Nephron (organoid): Measurements from ENCODE around the gene VAV2.
A peak's percentile ranks its signal among the peaks of the same experiment; 100 is the strongest.

ENCODE experiments used
- H3K27ac Mint-ChIP-seq, 3 experiments: 2 replicates each; pipeline ENCODE4 v1.8.0; 2020; ENCODE audit warnings: mixed read lengths in 3 of 3, mild to moderate bottlenecking in 2 of 3, moderate library complexity in 1 of 3
- H3K27me3 Mint-ChIP-seq: 2 replicates; pipeline ENCODE4 v1.8.0; 2021; ENCODE audit warnings: low read depth, mild to moderate bottlenecking, moderate library complexity, mixed read lengths
- H3K36me3 Mint-ChIP-seq: 2 replicates; pipeline ENCODE4 v1.8.0; 2020; ENCODE audit warnings: low read depth, mixed read lengths
- H3K4me1 Mint-ChIP-seq: 2 replicates; pipeline ENCODE4 v1.8.0; 2020; ENCODE audit warnings: mixed read lengths
- H3K4me3 Mint-ChIP-seq, 3 experiments: 2 replicates each; pipeline ENCODE4 v1.8.0; 2020; ENCODE audit warnings: mild to moderate bottlenecking in 3 of 3, mixed read lengths in 3 of 3, moderate library complexity in 2 of 3
- H3K9me3 Mint-ChIP-seq: 2 replicates; pipeline ENCODE4 v1.8.0; 2020; ENCODE audit warnings: mixed read lengths
- TF ChIP-seq, protein P1 (sequence below), 3 experiments: fragments of 200-600 bp; sonication (generic); IDR thresholded peaks; one replicate each; pipeline ENCODE4 v1.5.0; 2021; ENCODE audit warnings: antibody characterized with exemption in 3 of 3; ENCODE audit not compliant: unreplicated experiment in 3 of 3

VAV2 gene

DNA sequence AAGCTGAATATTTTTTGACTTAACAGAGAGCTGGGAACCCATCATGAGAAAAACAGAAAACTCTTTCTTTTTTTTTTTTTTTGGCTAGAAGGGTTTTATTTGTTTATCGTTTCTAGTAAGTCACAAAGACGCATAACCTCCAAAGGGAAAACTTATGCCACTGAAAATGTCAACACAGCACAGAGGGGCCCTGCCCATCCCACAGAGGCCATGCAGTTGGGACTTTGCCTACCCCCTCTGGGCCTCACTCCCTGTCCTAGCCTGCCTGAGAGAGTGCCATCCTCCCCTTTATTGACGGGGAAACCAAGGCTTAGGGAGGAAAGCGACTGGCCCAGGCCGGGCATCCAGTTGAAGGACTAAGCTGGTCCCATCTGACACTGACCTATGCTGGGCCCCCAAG, 74.7 kb downstream of the VAV2 start:
- TF ChIP-seq, protein P1, sequence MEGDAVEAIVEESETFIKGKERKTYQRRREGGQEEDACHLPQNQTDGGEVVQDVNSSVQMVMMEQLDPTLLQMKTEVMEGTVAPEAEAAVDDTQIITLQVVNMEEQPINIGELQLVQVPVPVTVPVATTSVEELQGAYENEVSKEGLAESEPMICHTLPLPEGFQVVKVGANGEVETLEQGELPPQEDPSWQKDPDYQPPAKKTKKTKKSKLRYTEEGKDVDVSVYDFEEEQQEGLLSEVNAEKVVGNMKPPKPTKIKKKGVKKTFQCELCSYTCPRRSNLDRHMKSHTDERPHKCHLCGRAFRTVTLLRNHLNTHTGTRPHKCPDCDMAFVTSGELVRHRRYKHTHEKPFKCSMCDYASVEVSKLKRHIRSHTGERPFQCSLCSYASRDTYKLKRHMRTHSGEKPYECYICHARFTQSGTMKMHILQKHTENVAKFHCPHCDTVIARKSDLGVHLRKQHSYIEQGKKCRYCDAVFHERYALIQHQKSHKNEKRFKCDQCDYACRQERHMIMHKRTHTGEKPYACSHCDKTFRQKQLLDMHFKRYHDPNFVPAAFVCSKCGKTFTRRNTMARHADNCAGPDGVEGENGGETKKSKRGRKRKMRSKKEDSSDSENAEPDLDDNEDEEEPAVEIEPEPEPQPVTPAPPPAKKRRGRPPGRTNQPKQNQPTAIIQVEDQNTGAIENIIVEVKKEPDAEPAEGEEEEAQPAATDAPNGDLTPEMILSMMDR (IDR thresholded peaks at IDR 0.05; ENCODE audit: unreplicated experiment in 3 of 3) = no peak
- H3K4me1 Mint-ChIP-seq = peaks cover 37% of the 10 kb centered on the region
- H3K4me3 Mint-ChIP-seq = no peak overlapping the region
- peak overlapping the region in 1 of 3 experiments; percentile 53 for H3K27ac Mint-ChIP-seq
- H3K9me3 Mint-ChIP-seq = no peaks in the 10 kb centered on the region
- H3K27me3 Mint-ChIP-seq = no peaks in the 10 kb centered on the region
- H3K36me3 Mint-ChIP-seq = no peaks in the 10 kb centered on the region

DNA sequence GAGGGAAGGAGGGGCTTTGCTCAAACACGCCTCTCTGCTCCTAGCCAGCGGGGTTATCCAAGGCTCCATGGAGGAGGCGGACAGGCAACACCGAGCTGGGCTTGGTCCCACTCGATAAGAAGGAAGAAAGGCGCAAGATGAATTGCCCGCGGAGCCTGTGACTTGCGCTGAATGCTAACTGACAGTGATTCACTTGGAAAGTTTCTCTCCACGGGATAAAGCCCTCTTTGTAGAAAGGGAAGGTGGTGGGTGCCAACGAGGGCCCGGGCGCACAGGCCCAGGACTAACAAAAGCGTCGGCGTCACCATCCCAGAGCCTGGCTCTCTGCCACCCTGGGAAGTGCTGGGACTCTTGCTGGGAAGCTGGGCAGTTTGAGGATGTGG, 76.0 kb downstream of the VAV2 start:
- TF ChIP-seq, protein P1 (IDR thresholded peaks at IDR 0.05; ENCODE audit: unreplicated experiment in 3 of 3) = no peak
- Mint-ChIP-seq H3K27ac (peak overlapping the region in 1 of 3 experiments; percentile 27), H3K36me3 (no peaks in the 10 kb centered on the region), H3K4me3 (no peak overlapping the region), H3K27me3 (no peaks in the 10 kb centered on the region), H3K4me1 (peaks cover 38% of the 10 kb centered on the region), H3K9me3 (no peaks in the 10 kb centered on the region)

DNA sequence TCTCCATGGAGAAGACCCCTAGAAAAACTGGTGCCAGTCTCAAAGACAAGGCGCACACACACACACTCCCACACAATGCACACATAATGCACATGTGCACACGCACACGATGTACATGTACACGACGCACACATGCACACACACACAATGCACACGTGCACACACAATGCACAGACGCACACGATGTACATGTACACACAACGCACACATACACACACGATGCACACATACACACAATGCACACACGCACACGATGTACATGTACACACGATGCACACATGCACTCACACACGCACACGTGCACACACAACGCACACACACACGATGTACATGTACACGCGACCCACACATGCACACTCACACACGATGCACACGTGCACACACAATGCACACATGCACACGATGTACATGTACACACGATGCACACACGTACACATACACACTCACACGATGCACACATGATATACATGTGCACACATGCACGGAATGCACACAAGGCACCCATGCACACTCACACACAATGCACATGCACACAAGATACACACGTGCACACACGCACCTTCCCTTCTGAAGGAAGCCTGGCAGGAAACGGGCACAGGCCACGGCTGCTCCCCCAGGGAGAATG, 76.5 kb downstream of the VAV2 start:
- no peaks in the 10 kb centered on the region for H3K9me3 Mint-ChIP-seq
- TF ChIP-seq, protein P1 (IDR thresholded peaks at IDR 0.05; ENCODE audit: unreplicated experiment in 3 of 3) = no peak
- no peak overlapping the region for H3K4me3 Mint-ChIP-seq
- peaks cover 3% of the 10 kb centered on the region for H3K27me3 Mint-ChIP-seq
- H3K36me3 Mint-ChIP-seq = no peaks in the 10 kb centered on the region
- peaks cover 42% of the 10 kb centered on the region for H3K4me1 Mint-ChIP-seq
- peak overlapping the region in 1 of 3 experiments; percentile 27 for H3K27ac Mint-ChIP-seq

DNA sequence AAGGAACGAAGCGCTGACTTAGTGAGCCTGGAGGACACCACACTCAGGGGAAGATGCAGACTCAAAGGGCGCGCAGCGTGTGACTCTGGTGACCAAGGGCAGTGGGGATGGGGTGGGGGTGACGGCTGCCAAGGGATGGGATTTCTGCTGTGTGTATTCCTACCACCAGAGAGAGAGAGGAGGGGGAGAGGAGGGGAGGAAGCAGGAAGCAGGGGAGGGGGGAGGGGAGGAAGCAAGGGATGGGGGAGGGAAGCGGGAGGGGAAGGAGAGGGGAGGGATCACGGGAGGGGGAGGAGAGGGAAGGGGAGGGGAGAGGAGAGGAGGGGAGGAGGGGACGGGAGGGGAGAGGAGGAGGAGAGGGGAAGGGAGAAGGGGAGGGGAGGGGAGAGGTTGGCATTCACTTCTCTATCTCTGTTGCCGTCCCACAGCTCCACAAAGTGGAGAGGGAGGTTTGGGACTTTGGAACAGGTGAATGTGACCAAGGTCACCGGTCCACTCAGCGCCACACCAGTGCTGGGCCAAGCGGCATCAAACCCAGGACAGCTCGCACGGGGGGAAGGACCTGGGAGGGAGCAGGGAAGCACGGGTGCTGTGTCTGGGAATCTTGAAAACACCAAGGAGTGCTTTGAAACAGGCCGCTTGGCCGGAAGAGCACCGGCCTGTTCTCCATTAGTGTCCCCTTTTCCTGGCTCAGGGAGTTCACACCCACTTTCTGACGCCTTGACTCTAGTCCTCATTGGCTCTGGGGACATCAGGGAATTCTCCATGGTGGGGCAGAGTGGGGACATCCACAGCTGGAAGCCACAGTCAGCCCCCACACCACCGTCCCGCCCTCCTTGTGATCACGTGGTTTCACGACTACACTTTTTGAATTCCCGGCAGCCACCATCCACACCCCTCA, 77.4 kb downstream of the VAV2 start:
- Mint-ChIP-seq H3K36me3 (no peaks in the 10 kb centered on the region), H3K27me3 (peaks cover 3% of the 10 kb centered on the region), H3K4me1 (peaks cover 41% of the 10 kb centered on the region), H3K9me3 (no peaks in the 10 kb centered on the region), H3K27ac (peak overlapping the region in 2 of 3 experiments; percentile 67 to 72), H3K4me3 (no peak overlapping the region)
- TF ChIP-seq, protein P1 (IDR thresholded peaks at IDR 0.05; ENCODE audit: unreplicated experiment in 3 of 3) = no peak

DNA sequence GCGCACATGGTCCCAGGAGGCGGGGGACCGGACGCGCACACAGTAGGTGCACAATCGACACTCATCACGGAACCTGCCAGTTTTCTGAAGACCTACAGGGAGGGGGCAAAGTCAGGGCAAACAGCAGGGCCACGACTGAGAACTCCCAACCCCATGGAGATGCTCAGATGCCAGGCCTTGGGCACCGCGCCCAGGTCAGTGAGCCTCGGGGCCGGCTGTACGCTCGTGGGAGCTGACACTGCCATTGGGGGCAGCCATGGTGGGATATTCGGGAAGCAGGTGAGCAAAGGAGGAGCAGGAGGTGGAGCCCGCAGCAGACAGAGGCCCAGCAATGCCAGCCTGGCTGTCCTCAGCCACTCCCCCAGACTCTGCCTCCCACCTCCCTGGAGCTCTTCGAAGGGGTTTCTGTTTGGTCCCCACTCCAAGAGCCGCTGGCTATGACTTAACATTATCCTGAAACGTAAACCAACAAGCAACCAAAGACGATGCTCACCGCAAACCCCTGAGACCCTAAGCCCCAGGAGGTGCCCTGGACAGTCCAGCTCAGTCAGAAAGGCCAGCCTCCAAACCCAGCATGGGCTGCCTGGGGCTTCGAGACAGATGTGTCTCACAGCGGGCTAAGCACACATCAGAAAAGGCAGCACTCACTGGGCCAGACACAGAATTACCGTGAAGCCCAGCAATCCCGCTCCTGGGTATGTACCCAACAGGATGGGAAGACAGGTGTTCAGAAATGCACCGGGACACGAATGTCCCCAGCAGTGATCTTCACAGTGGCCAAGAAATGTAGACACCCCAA, 78.4 kb downstream of the VAV2 start:
- Mint-ChIP-seq H3K27me3 (peaks cover 3% of the 10 kb centered on the region), H3K9me3 (no peaks in the 10 kb centered on the region), H3K27ac (peak overlapping the region in 2 of 3 experiments; percentile 65 to 67), H3K4me1 (peaks cover 32% of the 10 kb centered on the region), H3K36me3 (no peaks in the 10 kb centered on the region), H3K4me3 (peak overlapping the region in 1 of 3 experiments; percentile 51)
- TF ChIP-seq, protein P1 (IDR thresholded peaks at IDR 0.05; ENCODE audit: unreplicated experiment in 3 of 3) = no peak
